ENCODE results near the gene ANKFN1.
A peak's percentile ranks its signal among the peaks of the same experiment; 100 is the strongest.

The ANKFN1 gene

GRCh38 chr17:56152874-56153602, at the start of gene ANKFN1:
Gene ANKFN1 (plus strand): TSS chr17:56153475. CDS start chr17:56212668, 59,193 bp downstream.
- DNase-seq, result no peak

DNA sequence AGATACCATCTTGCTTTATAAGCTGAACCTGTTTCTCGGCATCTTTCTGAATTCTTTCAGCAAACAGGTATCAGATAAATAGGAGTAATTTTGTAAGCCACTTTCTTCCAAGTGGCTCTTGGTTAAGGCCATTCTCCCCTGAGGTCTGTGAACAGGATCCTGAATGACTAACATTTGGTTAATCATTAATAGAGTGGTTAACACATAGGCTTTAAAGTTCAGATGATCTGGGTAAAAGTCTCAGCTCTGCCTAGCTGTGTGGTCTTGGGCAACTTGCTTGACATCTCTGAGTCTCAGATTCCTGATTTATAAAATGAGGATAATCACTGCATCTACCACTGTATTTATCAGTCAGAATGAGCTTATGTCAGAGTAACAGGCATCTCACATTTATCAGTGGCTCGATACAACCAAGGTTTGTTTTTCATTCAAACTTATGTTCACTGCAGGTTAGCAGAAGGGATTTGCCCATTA, 44.4 kb upstream of the ANKFN1 start:
- DNase-seq, result peak in 1 of 2 experiments; percentile 14

- no peak for DNase-seq
These were observed 43.4 kb upstream of the ANKFN1 start for GRCh38 chr17:56109836-56110235.

GRCh38 chr17:56110463-56111135, 42.7 kb upstream of the ANKFN1 start:
- DNase-seq, result no peak

GRCh38 chr17:56111706-56112485, 41.4 kb upstream of the ANKFN1 start:
- DNase-seq, result no peak

GRCh38 chr17:56113486-56113885, 39.8 kb upstream of the ANKFN1 start:
- DNase-seq, result no peak

GRCh38 chr17:56114469-56114868, 38.8 kb upstream of the ANKFN1 start:
- no peak for DNase-seq

DNA sequence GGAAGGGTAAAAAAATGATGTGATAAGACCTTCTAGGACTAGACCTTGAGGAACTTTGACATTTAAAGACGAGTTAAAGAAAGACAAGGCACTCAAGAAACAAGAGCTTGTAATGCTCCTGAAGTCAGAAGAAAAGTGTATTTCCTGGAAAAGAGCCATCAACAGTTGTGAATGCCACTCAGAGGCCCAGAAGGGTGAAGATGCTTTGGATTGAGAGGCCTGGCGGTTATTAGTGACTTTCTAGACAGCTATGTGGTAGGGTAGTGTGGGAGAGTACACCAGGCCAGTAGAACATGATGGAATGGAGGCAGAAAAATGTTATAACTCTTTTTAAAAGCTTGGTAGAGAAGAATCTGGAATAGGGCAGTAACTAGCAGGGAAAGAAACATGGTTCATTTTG, 34.1 kb upstream of the ANKFN1 start:
- no peak for DNase-seq

GRCh38 chr17:56119936-56120335, 33.3 kb upstream of the ANKFN1 start:
- no peak for DNase-seq

- DNase-seq, result no peak
These were observed 31.9 kb upstream of the ANKFN1 start for GRCh38 chr17:56121191-56122051.

GRCh38 chr17:56125830-56126819, 27.1 kb upstream of the ANKFN1 start:
- peak in 1 of 2 experiments; percentile 48 for DNase-seq

- peak in 1 of 2 experiments; percentile 15 for DNase-seq
These were observed 23.2 kb upstream of the ANKFN1 start for GRCh38 chr17:56130026-56130425.

- no peak for DNase-seq
These were observed 22.6 kb upstream of the ANKFN1 start for GRCh38 chr17:56130631-56131030.

DNA sequence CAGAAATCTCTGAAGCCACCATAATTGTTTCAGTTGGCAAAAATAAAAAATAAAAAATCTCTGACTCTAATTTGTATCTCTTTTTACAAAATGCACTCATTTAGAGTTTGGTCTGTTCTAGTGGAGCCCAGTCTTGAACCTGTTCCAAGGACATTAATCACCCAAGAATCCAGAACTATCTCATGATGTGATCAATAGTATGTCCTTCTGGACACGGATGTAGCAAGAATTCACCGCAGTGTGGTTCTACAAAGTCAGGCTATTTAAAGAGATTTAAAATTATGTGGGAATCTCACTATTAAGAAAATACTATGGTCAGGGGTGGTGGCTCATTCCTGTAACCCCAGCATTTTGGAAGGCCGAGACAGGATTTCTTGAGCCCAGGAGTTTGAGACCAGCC, 21.8 kb upstream of the ANKFN1 start:
- no peak for DNase-seq

DNA sequence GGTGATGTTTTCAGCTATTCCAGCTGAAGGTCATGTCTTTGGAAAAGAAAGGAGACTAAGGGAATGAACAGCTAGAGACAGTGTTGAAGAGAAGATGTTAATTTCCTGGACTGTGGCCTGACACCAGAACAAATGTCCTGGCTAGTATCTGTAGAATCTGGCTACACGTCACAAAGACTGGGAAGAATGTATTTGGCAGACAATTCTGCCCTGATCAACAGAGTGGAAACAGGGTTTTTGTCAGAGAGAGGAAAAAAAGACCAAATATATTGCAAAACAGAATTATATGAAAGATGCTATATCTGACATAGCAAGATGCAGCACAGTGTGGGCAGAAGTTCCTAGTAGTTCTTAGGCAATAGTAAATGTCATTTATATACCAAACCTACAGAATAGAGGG, 17.0 kb upstream of the ANKFN1 start:
- no peak for DNase-seq

DNA sequence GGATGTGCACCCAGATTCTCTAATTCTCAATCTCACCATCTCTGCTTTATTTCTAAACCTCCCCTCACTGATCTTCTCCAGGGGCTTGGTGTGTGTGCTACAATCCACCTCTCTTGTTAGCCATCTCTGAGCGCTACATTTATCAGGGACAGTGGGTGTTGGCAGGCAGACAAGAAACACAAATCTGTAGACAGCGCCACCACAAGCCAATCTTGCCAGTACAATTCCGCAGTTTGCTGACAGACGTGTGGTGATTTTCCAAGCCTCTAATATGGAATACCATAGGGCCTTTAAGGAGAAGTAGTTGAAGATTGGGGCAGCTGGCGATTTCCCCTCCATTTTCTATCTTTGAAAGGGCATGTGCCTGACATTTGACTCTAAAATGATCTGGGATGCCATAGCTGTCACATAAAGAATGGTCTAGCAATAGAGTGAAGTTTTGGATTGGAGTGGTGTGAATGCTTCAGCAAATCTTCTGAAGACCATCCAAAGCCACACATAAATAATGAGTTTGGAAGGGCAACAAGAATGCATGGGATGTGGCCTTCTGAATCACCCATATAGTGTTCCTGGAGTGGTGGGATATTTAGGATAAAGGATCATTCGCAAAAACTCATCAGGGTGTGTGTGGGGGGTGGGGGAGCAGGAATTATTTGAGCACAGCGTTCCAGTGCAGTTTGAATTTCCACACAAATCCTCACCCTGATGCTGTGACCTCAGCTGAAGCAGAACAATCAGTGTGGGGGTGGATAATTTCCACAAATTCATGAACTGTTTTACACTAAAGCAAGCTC, 12.0 kb upstream of the ANKFN1 start:
- DNase-seq, result no peak

DNA sequence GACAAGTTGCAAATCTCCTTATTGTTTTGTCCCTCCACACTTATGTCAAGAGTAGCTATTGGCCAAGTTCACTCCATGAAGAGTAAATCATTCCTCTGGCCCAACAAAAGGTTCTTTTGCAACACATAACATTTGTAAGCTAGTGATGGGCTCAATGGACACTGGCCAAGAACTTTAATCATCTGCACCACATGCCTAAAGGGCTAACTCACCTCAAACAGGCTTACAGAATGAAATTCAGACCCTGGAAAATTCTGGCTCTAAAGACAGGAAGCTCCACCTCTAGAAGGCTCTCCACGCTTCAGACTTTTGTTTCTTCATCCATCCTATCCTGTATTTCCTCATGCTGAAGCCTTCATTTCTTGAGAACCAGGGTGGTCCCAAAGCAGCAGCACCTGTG, 10.9 kb upstream of the ANKFN1 start:
- no peak for DNase-seq

DNA sequence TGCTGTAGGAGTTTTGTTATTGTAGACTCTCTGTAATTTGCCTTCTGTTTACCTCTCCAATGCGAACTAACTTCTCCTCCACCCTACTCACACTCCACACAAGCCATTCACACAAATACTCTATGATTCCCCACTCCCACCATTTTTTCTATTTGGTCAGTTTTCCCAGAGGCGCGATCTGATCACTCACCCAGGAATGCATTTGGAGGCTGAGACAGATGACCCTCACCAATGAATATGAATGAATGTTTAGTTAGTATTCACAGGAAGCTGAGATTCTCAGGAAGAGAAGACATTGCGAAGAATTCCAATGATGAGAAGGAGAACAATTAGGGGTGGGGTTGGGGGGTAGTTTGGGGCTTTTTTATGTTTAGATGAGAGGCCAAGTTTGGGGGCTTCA, 10.5 kb upstream of the ANKFN1 start:
- no peak for DNase-seq

DNA sequence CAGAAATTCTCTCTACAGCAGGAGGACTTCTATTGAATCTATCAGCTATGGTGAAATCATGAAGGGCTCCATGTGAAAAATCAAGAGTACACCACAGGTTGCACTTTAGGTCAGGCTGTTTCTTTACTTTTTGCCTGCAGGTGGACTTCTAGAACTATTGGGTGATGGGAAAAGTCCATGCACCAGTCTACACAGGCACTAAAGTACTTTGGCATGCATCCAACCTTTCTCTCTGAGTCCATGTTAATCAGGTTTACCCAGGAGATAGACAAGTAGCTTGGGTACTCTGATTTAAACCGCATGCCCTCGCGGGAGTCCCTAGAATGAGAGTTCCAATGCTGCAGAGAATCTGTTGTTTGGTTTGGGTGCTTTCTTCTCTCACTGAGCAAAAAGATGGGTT, 9.1 kb upstream of the ANKFN1 start:
- no peak for DNase-seq

DNA sequence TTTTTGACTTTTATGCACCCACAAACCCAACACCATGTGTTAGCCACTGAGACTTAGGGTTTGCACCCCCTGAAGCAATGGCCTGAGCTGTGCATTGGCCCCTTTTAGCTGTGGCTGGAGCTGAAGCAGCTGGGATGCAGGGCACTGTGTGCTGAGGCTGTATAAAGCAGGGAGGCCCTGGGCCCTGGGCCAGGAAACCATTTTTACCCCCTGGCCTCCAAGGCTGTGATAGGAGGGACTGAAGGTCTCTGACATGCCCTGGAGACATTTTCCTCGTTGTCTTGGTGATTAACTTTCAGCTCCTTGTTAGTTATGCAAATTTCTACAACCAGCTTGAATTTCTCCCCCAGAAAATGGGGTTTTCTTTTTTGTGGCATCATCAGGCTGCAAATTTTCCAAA, 6.7 kb upstream of the ANKFN1 start:
- no peak for DNase-seq

DNA sequence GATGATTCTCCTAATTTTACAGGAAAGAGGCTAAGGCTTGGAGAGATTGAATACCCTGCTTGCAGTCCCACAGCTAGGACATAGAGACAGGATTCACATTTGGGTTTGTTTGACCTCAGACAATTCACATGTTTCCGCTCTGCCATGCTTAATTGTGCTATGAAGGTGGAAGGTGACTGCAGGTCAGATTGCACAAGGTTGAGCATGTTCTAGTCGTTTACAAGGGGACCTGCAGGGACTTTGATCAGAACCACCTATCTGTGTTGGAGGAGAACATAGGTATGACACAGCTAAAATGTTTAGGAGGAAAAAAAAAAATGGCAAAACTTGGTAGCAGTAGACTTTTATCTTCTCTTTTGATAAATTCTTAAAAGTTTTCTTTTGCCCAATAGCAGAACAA, 4.9 kb upstream of the ANKFN1 start:
- DNase-seq, result no peak

Data from NCI-H526 (cell line).